ENCODE results near the gene TAP1.
A peak's percentile ranks its signal among the peaks of the same experiment; 100 is the strongest.

TAP1 gene

DNA sequence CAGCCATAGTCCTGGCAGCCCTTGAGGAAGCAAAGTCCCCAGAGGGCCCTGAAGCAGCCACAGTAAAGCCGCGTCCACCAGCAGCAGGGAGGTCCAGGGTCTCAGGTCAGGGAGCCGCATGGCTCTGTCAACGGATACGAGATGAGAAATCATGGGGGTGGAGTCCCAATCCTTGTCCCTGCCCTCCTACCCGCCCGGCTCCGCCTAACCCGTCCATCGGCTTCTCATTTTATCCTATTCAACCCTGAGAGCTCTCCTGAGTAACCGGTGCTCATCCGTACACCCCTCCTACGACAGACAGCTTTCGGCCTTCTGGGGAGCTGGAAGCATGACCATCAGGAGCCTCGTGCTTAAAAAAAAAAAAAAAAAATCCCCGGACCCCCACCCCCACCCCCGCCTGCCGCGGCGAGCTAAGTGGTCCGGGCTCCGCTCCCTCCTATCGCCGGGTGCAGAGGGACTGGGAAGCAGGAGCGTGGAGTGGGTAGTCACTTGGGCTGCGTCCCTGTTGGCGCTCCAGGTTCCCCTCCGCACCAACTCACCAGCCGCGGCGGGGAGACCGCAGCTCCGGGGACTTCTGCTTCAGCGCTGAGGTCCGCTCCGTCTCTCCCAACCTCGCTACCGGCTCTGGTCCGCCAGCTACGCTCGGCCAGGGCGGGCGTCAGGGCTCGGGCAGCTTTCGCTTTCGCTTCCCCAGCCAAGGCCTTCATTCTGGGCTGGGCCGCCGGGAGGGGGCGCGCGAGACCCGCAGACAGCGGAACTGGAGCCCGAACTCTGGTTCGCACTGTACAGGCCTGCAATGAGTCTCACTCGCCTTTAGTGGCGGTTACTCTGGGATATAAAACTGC lies 15.2 kb downstream of the TAP1 start, which contains the start of gene TAP2:
Gene TAP2, minus strand, starts transcription at position 626 of the 845 bp plus-strand sequence. Its CDS starts 506 bp downstream, at position 120.
- TF ChIP-seq GATA3 (IDR thresholded peaks at IDR 0.05; ENCODE audit: low read depth, low read length) (no peak), GATA2 (IDR thresholded peaks at IDR 0.05; ENCODE audit: low read depth, low read length) (no peak)

DNA sequence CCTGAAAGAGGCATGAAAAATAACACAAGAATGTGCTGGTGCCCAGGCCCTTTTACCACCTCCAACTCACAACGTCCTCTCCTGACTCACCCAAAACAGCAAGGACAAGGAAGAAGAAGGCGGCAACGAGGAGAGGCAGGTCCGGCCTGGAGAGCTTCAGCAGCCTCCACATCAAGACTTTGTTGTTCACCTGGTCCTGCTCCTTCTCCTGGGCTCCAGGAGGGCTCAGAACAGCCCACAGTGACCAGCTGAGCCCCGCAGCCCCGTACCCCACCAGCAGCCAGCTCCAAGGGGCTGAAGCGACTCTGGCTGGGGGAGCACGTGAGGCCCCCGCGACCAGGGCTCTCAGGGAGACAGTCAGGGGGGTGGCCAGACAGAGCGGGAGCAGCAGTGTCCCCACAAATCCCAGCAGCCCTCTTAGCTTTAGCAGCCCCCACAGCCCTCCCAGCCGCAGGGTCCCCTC lies 15.8 kb downstream of the TAP1 start:
- no peak for TF ChIP-seq GATA2 (IDR thresholded peaks at IDR 0.05; ENCODE audit: low read depth, low read length)
- no peak for TF ChIP-seq GATA3 (IDR thresholded peaks at IDR 0.05; ENCODE audit: low read depth, low read length)

DNA sequence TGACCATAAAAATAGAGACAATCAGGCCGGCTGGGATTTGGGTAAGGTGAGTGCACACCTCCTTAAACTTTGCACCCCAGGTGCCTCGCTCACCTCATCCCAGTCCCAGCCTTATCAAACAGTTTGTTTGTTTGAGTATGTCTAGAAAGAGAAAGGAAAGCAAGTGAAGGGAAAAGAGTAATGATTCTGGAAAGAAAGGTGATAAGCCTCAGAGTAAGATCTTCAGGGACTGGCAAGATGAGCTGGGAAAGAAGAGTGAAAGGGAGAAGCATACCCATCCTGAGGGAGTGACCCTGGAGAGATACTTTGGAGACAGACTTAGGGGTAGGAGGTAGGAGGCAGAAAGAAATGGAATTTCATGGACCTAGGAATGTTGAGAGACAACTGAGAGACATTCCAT lies 16.6 kb downstream of the TAP1 start:
- no peak for TF ChIP-seq GATA3 (IDR thresholded peaks at IDR 0.05; ENCODE audit: low read depth, low read length)
- no peak for TF ChIP-seq GATA2 (IDR thresholded peaks at IDR 0.05; ENCODE audit: low read depth, low read length)

DNA sequence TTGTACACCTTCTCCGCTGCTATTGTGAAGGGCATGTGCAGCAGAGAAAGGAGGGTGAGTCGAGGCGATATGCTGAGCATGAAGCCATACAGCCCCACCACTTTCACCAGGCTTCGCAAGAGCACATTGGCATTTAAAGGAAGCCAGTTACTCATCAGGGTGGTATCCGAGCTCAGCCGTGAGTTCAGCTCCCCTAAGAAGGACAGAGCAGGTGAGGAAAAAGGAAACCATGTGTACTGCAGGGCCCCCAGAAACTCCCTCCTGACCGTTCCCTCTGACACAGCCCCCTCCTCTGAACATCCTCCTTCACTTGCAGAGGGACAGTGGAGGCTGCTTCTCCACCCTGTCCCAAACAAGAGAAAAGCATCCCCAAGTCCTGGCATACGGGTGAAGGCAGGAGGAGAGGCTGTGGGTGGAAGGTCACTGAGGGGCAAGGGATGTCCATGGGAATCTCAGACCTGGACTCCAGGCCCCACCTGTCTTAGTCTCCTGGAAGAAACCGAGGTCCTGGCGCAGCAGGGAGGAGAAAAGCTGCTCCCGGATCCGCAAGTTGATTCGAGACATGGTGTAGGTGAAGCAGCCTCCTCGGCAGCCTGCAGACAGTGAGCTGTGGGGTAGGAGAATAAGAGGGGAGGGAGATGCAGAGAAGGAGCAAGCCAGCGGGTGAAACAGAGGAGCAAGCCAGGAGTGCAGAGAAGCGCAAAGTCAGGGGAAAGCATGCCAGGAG lies 18.2 kb downstream of the TAP1 start:
- TF ChIP-seq GATA2 (IDR thresholded peaks at IDR 0.05; ENCODE audit: low read depth, low read length) (no peak), GATA3 (IDR thresholded peaks at IDR 0.05; ENCODE audit: low read depth, low read length) (no peak)

DNA sequence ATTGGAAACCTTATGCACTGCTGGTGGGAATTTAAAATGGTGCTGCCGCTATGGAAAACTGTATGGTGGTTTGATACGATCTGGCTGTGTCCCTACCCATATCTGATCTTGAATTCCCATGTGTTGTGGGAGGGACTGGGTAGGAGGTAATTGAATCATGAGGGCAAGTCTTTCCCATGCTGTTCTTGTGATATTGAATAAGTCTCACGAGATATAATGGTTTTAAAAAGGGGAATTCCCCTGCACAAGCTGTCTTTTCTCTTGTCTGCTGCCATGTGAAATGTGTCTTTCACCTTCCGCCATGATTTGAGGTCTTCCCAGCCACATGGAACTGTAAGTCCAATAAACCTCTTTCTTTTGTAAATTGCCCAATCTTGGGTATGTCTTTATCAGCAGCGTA lies 19.8 kb downstream of the TAP1 start:
- TF ChIP-seq GATA2 (IDR thresholded peaks at IDR 0.05; ENCODE audit: low read depth, low read length): peak; percentile 60; the same call in 1 of the 2 replicates
- peak; percentile 50; the same call in 1 of the 2 replicates for TF ChIP-seq GATA3 (IDR thresholded peaks at IDR 0.05; ENCODE audit: low read depth, low read length)

DNA sequence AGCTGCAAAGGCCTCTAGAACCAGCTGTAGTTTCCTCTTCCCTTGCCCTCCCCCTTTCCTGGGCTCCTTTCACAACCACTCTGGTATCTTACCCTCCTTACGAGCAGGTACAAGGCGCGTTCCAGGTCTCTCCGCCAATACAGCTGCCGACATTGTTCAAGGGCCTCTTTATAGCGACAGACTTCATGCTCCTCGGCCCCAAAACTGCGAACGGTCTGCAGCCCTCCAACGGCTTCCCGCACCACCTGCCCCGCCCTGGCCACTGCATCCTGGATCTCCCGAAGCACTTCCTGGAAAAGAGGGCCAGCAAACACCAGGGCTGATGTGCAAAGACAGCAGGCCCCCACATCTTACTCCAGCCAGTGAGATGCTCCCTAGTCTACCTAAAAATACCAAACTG lies 21.0 kb downstream of the TAP1 start:
- no peak for TF ChIP-seq GATA2 (IDR thresholded peaks at IDR 0.05; ENCODE audit: low read depth, low read length)
- no peak for TF ChIP-seq GATA3 (IDR thresholded peaks at IDR 0.05; ENCODE audit: low read depth, low read length)

DNA sequence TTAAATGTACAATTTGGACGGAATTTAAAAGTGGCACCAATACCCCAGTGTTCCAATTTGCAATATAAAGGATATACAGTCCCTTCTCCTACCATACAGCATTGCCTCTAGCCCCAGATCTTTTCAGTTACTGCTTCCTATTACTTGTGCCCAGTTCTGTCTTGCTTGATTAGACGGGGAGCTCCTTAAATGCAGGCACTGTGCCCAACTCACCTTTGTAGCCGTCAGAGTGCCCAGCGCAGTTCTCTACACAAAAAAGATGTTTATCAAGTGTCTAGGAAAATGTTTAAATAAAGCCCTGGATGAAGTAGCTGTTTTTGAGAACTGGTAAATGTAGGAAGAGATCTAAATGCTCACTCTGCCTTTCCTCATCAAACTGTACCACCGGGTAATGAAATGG lies 22.6 kb downstream of the TAP1 start:
- TF ChIP-seq GATA3 (IDR thresholded peaks at IDR 0.05; ENCODE audit: low read depth, low read length): no peak
- TF ChIP-seq GATA2 (IDR thresholded peaks at IDR 0.05; ENCODE audit: low read depth, low read length): no peak

DNA sequence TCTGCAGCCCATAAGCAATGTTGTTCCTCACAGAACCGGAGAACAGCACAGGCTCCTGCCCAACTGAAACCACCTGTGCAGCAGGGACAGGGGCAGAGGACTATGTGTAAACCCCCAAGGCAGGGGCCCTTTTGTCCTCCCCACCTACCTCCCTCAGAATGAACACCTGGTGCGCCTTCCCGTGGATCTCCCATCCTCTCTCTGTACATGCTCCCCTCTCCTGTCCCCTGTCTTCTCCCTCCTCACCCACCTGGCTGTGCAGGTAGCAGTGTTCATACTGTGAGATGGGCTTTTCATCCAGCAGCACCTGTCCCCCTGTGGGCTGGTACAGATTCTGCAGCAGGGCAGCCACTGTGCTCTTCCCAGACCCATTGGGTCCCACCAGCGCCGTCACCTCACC lies 23.5 kb downstream of the TAP1 start:
- TF ChIP-seq GATA2 (IDR thresholded peaks at IDR 0.05; ENCODE audit: low read depth, low read length) (no peak), GATA3 (IDR thresholded peaks at IDR 0.05; ENCODE audit: low read depth, low read length) (no peak)

DNA sequence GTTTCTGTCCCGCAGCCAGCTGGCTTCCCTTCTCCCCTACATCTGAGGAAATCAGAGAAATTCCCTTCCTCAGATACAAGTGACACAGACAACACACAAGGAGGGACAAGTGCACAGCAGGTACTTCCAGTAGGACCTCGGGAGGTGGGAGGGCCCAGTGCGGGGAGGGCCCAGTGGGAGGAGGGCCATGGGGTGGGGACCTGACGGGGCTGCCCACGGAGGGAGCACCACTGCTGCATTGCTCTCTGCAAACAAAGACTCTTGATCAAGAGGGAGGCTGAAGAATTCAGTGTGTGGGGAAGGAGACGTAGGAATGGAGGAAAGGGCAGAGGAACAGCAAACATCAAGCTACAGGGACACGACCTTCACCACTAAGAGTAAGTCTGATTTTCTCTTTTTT lies 24.0 kb downstream of the TAP1 start:
- TF ChIP-seq GATA2 (IDR thresholded peaks at IDR 0.05; ENCODE audit: low read depth, low read length): no peak
- TF ChIP-seq GATA3 (IDR thresholded peaks at IDR 0.05; ENCODE audit: low read depth, low read length): no peak

DNA sequence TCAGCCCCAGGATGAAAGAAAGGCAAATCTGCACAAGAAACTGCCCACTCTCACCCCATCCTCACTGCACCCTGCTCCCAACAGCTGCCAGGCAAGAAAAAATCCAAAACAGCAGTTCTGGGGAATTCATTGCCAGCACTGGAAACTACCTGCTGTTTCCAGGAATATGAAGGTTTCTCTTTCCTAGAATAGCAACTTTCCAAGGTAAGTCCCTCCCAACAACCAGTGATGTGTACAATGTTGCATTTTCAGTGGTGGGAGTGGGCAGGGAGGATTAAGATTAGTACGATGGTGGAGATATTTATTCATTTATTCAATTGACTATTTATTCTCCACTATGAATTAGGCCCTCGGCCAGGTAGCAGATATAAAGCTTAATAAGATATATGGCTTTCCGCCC lies 26.5 kb downstream of the TAP1 start:
- no peak for TF ChIP-seq GATA2 (IDR thresholded peaks at IDR 0.05; ENCODE audit: low read depth, low read length)
- no peak for TF ChIP-seq GATA3 (IDR thresholded peaks at IDR 0.05; ENCODE audit: low read depth, low read length)

DNA sequence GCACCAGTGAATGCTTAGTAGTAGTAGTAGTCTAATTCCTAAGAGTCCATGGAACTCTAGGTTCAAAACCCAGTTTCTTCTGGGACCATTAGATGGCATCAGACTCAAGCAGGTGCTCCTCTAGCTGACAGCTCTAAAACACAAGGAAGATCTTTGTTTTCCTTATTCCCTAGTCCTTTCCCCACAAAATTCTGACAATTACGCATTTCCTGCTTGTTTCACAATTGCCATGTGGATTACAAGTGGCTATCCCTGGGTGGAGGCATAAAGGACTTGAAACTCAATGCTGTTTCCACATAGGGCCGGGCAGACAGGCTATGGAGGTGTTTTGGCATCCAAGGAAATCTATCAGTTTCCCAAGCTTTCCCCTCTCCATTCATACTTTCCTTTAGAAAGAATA lies 27.5 kb downstream of the TAP1 start:
- TF ChIP-seq GATA3 (IDR thresholded peaks at IDR 0.05; ENCODE audit: low read depth, low read length) (no peak), GATA2 (IDR thresholded peaks at IDR 0.05; ENCODE audit: low read depth, low read length) (no peak)

DNA sequence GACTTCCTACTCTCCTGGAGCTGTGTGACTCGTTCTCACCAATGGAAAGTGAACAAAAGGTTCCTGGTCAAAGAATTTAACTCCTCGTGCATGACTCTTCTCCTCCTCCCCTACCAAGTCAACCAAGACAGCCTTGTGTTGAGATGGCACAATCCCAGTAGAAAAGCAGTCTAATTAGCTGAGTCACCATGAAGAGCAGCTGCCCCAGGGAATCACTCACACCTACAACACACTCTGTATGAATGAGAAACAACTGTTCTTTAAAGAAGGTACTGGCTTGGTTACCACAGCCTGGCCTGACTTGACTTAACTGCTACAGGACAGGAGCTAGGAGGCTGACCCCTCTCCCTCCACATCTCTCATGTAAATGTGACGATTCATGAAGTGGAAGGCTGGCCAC lies 33.8 kb downstream of the TAP1 start:
- no peak for TF ChIP-seq GATA2 (IDR thresholded peaks at IDR 0.05; ENCODE audit: low read depth, low read length)
- no peak for TF ChIP-seq GATA3 (IDR thresholded peaks at IDR 0.05; ENCODE audit: low read depth, low read length)

DNA sequence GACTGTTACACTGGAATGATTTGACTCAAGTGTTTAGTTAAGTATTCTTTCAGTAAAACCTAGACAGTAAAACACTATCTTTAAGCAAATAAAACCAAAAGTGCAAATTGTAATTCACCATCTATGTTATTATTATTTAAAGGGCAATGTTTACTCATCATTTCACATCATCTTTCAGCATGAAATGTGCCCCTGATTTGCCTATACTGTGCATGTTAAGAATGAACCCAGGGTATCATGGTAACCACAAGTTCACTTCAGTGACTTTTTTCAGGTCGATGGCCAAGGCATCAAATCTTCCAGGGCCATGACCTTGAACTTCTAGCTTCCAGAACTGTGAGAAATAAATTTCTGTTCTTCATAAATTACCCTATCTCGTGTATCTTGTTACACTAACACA lies 34.6 kb downstream of the TAP1 start:
- TF ChIP-seq GATA3 (IDR thresholded peaks at IDR 0.05; ENCODE audit: low read depth, low read length) (no peak), GATA2 (IDR thresholded peaks at IDR 0.05; ENCODE audit: low read depth, low read length) (no peak)

DNA sequence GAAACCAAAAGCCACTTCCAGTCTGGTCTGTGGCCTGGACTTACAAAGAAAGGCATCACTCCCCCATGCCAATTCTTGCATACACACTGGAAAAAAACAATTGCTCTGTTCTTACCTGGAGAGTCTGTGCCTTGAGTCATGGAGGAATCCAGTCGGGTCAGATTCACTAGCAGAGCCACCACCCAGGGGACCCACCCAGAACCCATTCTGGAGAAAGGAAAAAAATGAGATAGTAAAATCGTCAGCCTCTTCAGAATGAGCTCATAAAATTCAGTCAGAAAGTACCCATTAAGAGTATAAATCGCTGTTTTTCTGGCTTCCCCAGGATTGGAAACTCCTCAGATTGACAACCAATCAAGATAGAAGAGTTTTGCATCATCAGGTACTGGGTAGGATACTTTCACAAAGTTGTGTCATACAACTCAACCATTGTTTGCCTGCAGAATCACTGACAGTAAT lies 36.7 kb downstream of the TAP1 start, which contains the start of gene HLA-DOB:
Gene HLA-DOB, minus strand, starts transcription at position 257 of the 459 bp plus-strand sequence. Its CDS starts 51 bp downstream, at position 206.
- TF ChIP-seq GATA3 (IDR thresholded peaks at IDR 0.05; ENCODE audit: low read depth, low read length) (no peak), GATA2 (IDR thresholded peaks at IDR 0.05; ENCODE audit: low read depth, low read length) (no peak)

Measured in SH-SY5Y (cell line).